Measurements from ENCODE around the gene PLET1.

PLET1 gene, protein sequence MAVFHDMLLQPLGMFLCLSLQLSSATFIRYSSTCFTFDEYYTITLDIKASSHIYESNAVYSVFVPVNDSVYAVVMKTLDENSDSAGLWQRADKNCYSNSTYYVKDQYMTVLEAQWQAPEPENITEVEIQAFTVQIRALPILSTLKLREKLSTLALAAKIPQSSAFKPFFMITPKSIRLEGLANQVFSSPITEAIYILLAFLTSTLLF

DNA sequence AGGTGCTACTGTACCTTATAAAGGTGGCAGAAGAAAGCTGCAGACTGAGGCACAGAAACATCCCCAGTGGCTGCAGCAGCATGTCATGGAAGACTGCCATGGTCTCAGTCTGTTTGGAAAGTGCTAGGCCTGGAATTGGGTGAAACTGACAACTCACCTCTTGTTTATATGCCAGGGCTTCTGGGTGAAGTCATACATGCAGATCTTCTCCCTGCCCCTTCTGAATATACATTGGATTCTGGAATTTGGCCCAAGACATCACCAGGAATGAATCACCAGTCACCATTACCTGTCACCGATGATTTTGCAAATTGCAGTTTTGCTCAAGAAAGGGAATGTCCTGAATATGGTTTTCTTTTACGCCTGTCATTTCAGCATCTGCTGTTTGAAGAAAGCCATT is at the start of gene PLET1:
Gene PLET1 (minus strand): TSS at position 371 of the 400 bp plus-strand sequence. CDS start 271 bp downstream, at position 100.
- DNase-seq, result no peak
- intact Hi-C loops (cut with DNase I), result no loop called here

DNA sequence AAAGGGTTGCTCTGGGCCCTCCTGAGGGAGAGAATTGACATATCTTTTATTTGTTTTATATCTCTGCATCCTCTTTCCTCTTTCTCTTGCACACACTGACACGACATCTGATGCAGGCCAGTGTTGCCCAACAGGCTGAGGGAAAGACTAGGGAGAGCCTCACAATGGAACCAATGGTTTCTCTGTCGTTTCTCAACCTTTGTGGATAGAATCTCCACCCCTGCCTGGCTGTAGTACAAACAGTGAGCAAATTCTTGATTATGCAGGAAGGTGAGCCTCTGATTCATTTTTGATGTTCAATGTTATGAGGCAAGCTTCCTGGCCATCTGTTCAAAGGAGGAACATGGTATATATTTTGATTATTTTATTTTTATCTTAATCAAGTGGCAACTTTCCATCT is 49.8 kb upstream of the PLET1 start:
- intact Hi-C loops (cut with DNase I), result no loop called here
- no peak for DNase-seq

DNA sequence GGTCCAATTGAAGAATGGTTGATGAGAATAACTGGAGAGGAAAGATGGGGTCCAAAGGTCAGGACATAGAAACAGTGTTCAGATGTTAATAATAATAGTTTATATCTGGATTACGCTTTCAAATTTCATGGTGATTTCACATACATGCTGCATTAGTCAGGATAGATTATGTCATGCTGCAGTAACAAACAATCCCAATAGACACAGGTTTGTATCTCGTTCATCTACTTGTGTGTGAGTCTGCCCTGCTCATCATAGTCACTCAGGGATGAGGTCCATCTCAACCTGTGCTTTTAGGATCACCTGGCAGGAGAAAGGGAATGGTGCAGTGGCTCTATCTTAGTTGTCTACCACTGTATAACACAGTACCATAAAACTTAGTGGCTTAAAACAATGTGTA is 48.0 kb upstream of the PLET1 start:
- intact Hi-C loops (cut with DNase I), result no loop called here
- no peak for DNase-seq

DNA sequence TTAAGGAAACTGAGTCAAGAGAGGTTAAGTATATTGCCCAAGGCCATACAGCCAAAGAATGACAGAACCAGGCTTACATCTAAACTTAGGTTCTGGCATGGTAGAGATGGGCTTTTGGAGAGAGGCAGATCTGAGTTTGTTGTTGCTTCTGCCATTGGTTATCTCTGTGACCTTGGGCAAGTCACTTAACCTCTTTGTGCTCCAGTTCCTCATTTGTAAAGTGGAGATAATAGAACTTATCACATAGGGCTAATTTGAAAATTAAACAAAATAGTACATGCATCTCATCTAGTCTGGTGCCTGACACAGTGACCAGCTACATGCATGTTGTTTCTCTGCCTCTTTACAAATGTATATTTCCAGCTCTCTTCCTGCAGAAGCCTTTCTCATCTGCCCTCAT is 47.0 kb upstream of the PLET1 start:
- intact Hi-C loops (cut with DNase I), result no loop called here
- no peak for DNase-seq

DNA sequence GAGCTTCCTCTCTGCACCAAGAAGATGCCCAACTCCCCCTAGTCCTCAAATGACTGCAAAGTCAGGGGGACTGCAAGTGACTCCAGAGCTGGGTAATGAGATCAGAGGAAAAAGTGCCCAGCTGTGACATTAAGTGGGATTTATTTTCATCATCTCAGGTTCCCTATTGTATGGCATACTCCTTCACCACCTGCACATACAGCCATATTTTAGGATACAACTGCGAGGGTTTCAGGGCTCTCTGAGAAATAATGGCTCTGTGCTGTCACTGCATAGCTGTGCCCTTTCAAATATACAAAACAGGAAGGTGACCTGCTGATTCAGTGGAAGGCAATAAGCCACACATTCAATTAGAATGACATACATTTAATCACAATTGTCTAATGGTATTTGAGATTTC is 45.6 kb upstream of the PLET1 start:
- no peak for DNase-seq
- intact Hi-C loops (cut with DNase I), result no loop called here

DNA sequence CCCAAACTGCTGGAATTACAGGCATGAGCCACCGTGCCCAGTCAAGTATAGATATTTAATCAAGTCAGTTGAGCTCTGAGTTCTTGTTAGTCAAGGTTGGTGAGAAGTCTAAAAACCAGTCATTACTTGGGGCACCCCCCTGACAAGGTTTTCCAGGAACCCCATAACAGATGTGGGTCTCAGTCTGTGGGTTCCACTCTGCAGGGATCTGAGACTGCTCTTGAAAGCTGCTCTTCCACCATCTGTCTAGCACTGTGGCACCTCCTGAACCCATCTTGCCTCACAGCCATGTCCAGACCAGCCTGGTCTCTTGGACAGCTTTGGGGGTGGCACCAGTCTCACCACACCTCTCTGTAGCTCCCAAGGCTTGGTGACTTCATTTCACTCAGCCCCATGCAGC is 44.3 kb upstream of the PLET1 start:
- no peak for DNase-seq
- intact Hi-C loops (cut with DNase I), result no loop called here

DNA sequence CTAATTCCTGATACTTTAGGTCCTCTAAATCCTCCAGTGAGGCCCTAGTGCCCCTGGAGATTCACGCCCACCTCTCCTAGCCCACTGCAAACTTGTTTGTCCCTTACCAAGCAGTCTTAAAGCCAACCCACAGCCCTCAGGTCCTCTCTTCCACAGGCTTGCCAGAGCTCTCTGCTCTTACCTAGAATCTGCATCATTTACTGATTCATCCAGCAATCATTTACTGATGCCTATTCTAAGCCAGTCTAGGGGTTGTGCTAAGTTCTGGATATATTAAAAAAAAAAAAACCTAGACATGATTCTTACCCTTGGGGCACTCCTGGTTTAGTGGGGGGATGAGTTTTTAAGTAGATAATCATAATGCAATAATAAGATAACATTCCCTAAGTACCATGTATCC is 43.0 kb upstream of the PLET1 start:
- DNase-seq, result no peak
- intact Hi-C loops (cut with DNase I), result no loop called here

DNA sequence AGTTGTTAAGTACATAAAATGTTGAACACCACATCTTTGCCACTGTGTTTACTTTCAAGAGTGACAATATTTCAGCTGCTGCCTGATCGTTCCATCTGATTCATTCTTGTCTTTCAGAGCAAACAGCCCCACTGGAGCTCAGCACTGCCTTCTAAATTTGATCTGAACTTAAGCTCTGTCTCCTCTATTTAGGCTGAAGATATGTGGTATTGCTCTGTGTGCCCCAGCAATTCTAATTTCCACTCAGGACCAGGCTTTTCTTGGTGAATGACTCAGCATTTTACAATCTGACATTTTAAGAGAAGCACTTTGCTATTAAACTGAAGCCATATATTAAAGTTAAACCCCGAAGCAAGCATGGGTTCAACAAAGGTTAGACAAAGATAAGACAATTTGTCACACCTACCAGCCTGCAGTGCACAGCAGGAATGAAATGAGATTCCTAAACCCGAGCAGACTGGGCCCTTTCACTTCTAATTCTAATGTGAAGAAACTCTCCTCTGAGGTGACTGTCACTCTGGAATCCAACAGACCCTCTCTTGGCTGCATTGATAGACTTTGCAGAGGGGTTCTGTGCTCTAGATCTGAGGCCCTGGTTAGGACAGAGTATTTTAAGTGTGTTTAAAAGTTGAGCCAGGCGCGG is 41.7 kb upstream of the PLET1 start:
- no peak for DNase-seq
- intact Hi-C loops (cut with DNase I), result no loop called here

DNA sequence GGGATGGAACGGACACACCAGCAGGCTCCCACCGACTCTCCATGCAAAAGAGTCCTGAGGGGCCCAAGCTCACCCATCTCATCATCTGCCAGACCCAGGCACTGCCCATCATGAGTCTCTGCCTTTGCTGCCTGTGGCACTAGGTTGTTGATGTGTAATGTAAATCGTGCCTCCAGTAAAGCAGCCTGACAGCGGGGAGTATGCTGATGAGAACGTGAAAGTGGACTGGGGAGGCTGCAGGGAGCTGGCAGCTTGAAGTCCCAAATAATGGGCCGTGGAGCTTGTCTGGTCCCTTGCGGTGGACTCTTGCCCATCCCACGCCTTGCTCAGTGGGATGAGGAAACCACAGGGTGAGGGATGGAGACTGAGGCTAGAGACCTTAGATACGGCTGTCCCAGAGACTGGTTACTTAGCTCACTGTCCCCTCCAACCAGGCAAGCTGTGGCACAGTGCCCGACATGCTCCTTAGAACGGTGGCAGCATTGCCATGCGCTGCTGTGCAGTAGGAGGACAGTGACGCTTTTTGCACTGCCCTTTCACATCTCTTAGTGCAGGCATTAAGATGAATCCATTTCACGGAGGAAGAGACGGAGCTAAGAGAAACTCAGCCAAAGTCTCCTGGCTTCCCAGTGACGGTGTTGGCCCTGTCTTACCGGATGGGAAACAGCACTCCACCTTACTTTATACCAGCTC is 39.6 kb upstream of the PLET1 start:
- DNase-seq, result peak; percentile 31 to 89 (median 56)
- intact Hi-C loops (cut with DNase I), result no loop called here

DNA sequence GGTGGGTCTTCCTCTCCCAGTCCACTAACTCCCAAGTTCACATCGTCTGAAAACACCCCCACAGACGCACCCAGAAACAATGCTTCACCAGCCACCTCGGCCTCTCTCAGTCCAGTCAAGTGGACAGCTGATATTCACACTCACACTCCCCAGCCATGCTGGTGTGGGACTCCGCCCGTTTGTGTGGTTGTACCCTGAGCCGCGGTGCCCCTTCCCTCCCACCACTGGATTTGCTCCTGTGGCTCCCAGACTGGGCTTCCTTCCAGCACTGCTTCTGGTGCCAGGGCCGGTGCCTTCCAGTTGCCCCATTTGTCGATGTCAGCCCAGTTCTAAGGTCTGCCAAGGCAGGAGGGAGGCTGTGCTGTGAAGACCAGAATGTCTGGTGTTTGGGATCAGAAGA is 37.9 kb upstream of the PLET1 start:
- intact Hi-C loops (cut with DNase I), result loop anchor here (10.0 kb wide), 1 partner anchor 476 kb away; no protein-coding TSS in a partner anchor
- peak in 3 of 10 donors; percentile 39 to 89 (median 85) for DNase-seq

DNA sequence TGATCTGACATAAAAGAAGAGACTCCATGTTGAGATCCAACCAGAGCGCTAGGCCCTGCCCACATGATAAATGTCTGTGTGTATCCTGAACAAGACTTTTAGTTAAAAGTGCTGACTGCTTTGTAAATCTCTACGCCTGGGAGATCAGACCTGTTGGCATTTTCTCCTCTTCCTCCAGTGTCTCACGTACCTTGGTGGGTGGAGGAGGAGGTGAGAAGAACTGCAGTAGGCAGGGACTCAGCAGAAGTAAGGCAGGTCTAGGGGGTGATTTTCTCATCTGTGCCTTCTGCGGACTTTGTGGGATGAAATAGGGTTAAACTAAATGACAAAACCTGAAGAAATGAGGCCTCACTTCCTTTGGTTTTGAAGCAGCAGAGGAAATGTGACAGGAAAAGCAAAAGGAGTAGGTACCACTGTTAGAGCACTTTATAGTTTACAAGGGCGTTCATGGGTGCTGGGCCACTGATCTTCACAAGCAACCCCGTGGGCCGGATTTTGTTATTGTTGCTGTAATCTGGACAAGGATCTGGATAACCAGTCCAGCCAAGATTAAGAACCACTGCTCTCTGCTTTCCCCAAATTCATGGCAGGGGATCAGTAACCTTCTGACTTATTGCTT is 36.7 kb upstream of the PLET1 start:
- intact Hi-C loops (cut with DNase I), result loop anchor here (10.0 kb wide), 1 partner anchor 477 kb away; no protein-coding TSS in a partner anchor
- no peak for DNase-seq

DNA sequence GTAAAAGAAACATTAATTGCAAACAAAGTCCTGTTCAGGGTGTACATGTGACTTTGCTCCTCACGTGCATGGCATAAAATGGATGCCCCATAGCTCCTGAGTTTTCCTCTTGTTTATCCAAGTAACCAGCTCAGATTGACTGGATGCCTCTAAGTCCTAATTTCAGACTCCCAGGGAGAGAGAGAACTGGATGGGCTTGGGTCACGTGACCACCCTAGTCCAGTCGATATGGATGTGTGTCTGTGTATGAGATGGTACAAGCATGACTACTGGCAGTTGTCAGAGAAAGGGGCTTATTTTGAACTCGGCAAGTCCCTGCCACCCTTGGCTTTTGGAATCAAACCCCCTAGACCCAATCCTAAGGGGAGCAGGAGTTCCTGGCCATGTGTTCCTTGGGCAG is 35.4 kb upstream of the PLET1 start:
- intact Hi-C loops (cut with DNase I), result loop anchor here (10.0 kb wide), 1 partner anchor 479 kb away; no protein-coding TSS in a partner anchor

DNA sequence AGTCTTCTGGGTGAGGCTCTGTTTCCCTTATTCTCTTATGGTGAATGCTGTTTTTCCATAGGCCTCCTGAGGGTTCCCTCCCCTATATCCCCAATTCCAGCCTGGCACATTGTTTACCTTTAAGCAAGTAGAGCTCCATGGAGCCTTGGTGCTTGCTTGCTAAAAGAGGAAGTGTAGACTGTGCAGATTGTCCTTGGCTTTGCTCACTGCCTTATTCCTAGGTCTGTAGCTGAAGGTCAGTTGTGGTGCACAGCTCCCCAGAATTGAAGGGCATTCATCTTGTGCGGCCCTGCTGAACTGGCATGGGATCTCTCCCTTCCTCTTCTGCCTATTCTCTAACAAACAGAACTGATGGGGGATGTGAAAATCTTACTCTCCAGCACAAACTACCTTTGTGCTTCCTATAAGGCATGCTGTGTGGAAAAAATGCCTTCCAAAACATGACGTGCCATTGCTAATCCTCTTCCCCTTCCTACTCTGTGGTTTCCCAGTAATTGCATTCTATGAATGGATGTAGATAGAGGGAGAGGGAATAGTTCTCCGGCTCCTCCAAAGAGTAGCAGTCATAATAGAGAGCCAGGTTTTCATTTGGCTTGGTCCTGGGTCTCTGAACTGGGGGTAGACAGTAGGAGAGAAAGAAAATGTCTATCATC is 34.2 kb upstream of the PLET1 start:
- no peak for DNase-seq
- intact Hi-C loops (cut with DNase I), result loop anchor here (5.0 to 10.0 kb wide), 2 partner anchors 262 to 480 kb away; no protein-coding TSS in a partner anchor

More for the DNA sequence above, 35.4 kb upstream of the PLET1 start:
- DNase-seq, result no peak

DNA sequence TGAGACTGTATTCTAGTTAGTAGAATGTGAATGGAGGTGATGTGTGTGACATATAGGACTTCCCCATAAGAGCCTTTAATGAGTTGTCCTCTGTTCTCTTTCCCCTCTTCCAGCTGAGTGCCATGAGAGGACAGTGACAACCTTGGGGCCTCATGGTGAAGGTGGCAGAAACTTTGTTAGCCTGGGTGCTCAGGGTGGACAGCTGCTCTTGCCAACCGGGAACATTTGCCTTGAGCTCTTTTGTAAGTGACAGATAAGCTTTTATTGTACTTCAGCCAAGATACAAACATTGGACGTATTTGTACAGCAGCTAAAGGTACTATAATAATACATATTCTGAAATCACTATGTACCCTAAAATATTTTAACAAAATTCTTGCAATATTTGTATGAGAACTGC is 33.0 kb upstream of the PLET1 start:
- intact Hi-C loops (cut with DNase I), result loop anchor here (5.0 to 10.0 kb wide), 2 partner anchors 264 to 481 kb away; no protein-coding TSS in a partner anchor
- no peak for DNase-seq

DNA sequence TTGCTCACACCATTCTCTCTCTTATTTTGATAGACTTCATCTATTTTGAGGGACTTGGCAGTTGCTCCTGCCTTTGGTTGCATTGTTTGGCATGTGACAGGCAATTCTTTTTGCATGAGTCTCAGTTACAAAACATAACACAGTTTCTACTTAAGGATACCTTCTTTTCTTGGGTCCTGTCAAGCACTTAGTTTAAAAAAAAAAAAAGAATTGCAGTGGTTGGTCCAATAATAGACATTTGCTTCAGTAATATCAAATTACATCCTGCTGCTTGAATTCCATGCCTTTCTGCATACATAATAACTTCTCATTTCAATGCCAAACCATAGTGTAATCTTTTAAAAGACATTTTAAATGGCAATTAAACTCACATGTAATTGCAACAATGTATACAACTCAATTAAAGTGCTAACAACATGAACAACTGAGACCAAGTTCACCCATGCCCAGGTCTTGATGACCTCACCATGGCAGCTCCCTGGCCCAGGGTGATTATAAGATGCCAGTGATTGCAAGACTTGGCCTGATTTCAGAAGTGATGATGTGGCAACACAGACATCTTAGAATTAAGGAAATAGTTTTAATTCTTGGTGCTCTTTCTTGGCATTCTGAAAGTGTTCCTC is 32.2 kb upstream of the PLET1 start:
- intact Hi-C loops (cut with DNase I), result loop anchor here (5.0 to 10.0 kb wide), 2 partner anchors 264 to 482 kb away; no protein-coding TSS in a partner anchor
- DNase-seq, result no peak

DNA sequence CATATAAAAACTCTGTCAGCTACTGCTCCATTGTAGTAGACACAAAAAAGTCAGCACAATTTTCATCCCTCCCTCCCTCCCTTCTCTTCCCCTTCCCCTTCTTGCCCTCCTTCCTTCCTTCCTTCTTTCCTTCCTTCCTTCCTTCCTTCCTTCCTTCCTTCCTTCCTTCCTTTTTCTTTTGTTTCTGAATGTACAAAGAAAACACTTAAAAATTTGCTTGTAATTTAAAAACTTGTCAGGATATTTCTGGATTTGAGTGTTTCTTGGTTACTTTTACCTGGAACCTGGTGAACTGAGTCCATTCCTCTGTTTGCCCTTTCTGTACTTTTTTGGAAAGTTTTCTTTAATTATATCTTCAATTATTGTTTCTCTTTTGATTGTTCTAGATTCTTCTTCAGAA is 31.5 kb upstream of the PLET1 start:
- no peak for DNase-seq
- intact Hi-C loops (cut with DNase I), result loop anchor here (5.0 to 10.0 kb wide), 2 partner anchors 265 to 483 kb away; no protein-coding TSS in a partner anchor

DNA sequence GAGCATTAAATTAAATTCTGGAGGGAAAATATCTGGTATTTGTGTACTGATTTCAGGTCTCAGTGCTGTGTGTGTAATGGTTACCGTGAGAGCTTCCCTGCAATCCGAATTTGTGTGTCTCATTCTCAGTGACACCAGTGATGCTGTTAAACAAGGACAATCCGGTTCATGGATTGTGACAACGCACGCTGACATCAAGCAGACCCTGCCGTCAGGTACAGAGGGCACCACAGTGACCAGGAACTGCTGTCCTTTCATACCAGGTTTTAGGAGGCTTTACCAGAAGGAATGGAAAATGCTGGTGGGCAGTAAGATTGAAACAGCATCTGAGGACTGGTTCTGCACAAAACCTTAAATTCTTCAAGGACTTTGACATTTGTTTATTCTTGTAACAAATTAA is 30.5 kb upstream of the PLET1 start:
- intact Hi-C loops (cut with DNase I), result loop anchor here (2.0 to 10.0 kb wide), 3 partner anchors 266 to 998 kb away; no protein-coding TSS in a partner anchor
- DNase-seq, result no peak

DNA sequence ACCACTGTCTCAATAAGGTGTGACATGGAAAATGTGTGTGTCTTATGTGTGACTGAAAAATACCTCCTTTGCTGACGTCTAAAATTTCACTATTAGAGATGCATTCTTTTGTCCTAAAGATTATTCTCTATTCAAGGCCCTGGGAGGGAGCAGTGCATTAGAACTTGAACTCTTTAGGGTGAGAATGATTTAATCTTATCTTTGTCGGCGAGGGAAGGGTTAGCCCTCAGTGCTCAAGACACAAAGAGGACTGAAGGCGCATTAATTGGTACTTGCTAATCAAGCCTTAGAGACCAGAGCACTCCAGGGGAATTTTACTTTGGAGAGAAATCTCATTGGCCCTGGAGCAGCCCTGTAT is 29.8 kb upstream of the PLET1 start:
- DNase-seq, result no peak
- intact Hi-C loops (cut with DNase I), result loop anchor here (2.0 to 10.0 kb wide), 3 partner anchors 267 to 998 kb away; no protein-coding TSS in a partner anchor

DNA sequence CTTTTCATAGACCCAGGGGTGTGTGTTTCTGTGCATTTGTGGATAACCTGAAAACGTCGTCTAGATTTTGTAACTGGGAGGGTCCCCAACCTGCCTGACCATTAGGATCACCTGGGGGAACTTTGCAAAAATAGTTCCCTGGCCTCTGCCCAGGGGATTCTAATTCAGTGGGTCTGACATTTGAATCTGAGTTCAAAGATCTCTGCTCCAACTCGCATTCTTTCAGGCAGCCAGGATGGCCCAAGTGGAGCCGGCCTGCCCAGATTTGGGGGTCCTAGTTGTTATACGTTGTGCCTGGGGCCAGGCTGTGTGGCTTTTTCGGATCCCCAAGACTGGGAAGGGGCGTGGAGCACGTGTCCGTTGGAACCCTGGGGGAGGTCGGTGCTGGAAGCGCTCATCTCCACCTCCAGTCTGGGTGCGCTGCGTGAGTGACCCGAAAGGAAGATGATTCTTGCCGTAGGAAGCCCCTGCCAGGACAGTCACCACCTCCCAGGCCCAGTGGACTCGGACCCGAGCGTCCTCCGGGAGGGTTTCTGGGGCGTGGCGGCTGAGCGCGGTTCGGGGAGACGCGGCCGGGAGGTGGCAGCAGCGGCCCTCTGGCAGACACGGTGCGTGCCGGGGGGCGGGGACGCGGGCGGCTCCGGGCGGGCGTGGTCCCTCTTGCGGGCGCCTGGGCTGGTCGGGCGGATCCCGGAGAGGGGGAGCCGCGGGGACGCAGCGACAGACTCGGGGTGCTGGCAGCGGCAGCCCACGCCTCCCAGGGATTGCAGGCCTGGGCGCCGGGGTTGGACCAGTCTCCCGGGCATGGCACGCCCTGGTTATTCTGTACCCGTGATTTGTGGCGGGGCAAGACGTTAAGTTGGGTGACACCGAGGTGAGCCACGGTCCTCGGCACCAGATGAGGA is 29.2 kb upstream of the PLET1 start:
- peak; percentile 66 to 98 (median 82) for DNase-seq
- intact Hi-C loops (cut with DNase I), result loop anchor here (2.0 to 10.0 kb wide), 3 partner anchors 267 to 999 kb away; no protein-coding TSS in a partner anchor

Data from posterior cingulate gyrus (tissue), 11 donors.